ENCODE results near the gene RAI14. TPM values are rescaled to one million over a fixed set of nuclear protein-coding genes. Genes with fewer than 3 reads are reported as not detected.

RAI14 gene
- total RNA-seq, 2 donors from 2014 or later: 25.7 to 27.5 TPM

GRCh38 chr5:34708777-34709176 lies 52.6 kb downstream of the RAI14 start:
- Histone ChIP-seq H3K27ac (no peak overlapping the region), H3K9me3 (no peaks in the 10 kb centered on the region), H3K4me3 (no peak overlapping the region), H3K4me1 (peaks cover 18% of the 10 kb centered on the region), H3K27me3 (no peaks in the 10 kb centered on the region), H3K36me3 (replicated peaks in 1 of 2; ENCODE audit: insufficient read depth in 1 of 2, low read depth in 2 of 2) (no peaks in the 10 kb centered on the region)
- TF ChIP-seq CTCF (IDR thresholded peaks at IDR 0.05) (no peak), POLR2A (IDR thresholded peaks at IDR 0.05) (no peak)
- ATAC-seq: no peak
- WGBS, 2 donors: 97 to 98% methylated on average over 2 of the region's 2 CpGs
- intact Hi-C loops (cut with DNase I): no loop called here
- no peak for DNase-seq

GRCh38 chr5:34709861-34710673 lies 53.9 kb downstream of the RAI14 start:
- DNase-seq (no peak), ATAC-seq (peak; percentile 76)
- 66 to 76% methylated on average over 6 of the region's 6 CpGs for WGBS, 2 donors
- Histone ChIP-seq H3K27ac (peak overlapping the region in 2 of 4 donors; percentile 43), H3K27me3 (no peaks in the 10 kb centered on the region), H3K4me3 (no peak overlapping the region), H3K4me1 (peaks cover 18% of the 10 kb centered on the region), H3K36me3 (replicated peaks in 1 of 2; ENCODE audit: insufficient read depth in 1 of 2, low read depth in 2 of 2) (no peaks in the 10 kb centered on the region), H3K9me3 (no peaks in the 10 kb centered on the region)
- intact Hi-C loops (cut with DNase I): no loop called here
- TF ChIP-seq POLR2A (IDR thresholded peaks at IDR 0.05): no peak
- TF ChIP-seq CTCF (IDR thresholded peaks at IDR 0.05): no peak

- peaks cover 13% of the 10 kb centered on the region for H3K4me1 ChIP-seq
- TF ChIP-seq CTCF (IDR thresholded peaks at IDR 0.05) (no peak), POLR2A (IDR thresholded peaks at IDR 0.05) (no peak)
- no peak overlapping the region for H3K27ac ChIP-seq
- H3K4me3 ChIP-seq: no peak overlapping the region
- WGBS, 2 donors: 95% methylated on average over 4 of the region's 4 CpGs
- H3K27me3 ChIP-seq: no peaks in the 10 kb centered on the region
- no peak for ATAC-seq
- no peaks in the 10 kb centered on the region for H3K9me3 ChIP-seq
- no peaks in the 10 kb centered on the region for H3K36me3 ChIP-seq (replicated peaks in 1 of 2; ENCODE audit: insufficient read depth in 1 of 2, low read depth in 2 of 2)
- intact Hi-C loops (cut with DNase I): no loop called here
- DNase-seq: no peak
Measured at GRCh38 chr5:34712565-34712964, 56.4 kb downstream of the RAI14 start.

GRCh38 chr5:34715711-34716110 lies 59.6 kb downstream of the RAI14 start:
- no peak overlapping the region for H3K27ac ChIP-seq
- WGBS, 2 donors: 88 to 91% methylated on average over 1 of the region's 1 CpG
- intact Hi-C loops (cut with DNase I): no loop called here
- H3K4me1 ChIP-seq: peaks cover 20% of the 10 kb centered on the region
- no peaks in the 10 kb centered on the region for H3K36me3 ChIP-seq (replicated peaks in 1 of 2; ENCODE audit: insufficient read depth in 1 of 2, low read depth in 2 of 2)
- no peaks in the 10 kb centered on the region for H3K9me3 ChIP-seq
- H3K27me3 ChIP-seq: no peaks in the 10 kb centered on the region
- TF ChIP-seq CTCF (IDR thresholded peaks at IDR 0.05) (no peak), POLR2A (IDR thresholded peaks at IDR 0.05) (no peak)
- H3K4me3 ChIP-seq: no peak overlapping the region
- DNase-seq: no peak
- no peak for ATAC-seq

GRCh38 chr5:34716986-34717385 lies 60.9 kb downstream of the RAI14 start:
- DNase-seq (no peak), ATAC-seq (no peak)
- H3K4me1 ChIP-seq: peaks cover 20% of the 10 kb centered on the region
- intact Hi-C loops (cut with DNase I): no loop called here
- H3K27ac ChIP-seq: no peak overlapping the region
- no peaks in the 10 kb centered on the region for H3K9me3 ChIP-seq
- no peaks in the 10 kb centered on the region for H3K36me3 ChIP-seq (replicated peaks in 1 of 2; ENCODE audit: insufficient read depth in 1 of 2, low read depth in 2 of 2)
- no peaks in the 10 kb centered on the region for H3K27me3 ChIP-seq
- no peak overlapping the region for H3K4me3 ChIP-seq
- WGBS, 2 donors: 61 to 73% methylated on average over 2 of the region's 2 CpGs
- TF ChIP-seq CTCF (IDR thresholded peaks at IDR 0.05): no peak
- TF ChIP-seq POLR2A (IDR thresholded peaks at IDR 0.05): no peak

Data from body of pancreas (tissue), 4 donors.